Smooth muscle cell (in vitro differentiated cells): ENCODE data around the gene FAS. TPM values are rescaled to one million over a fixed set of nuclear protein-coding genes. Genes with fewer than 3 reads are reported as not detected.

Experiments used
- DNase-seq: peaks from one replicate; lab custom pipeline; 2025; ENCODE audit not compliant: unreplicated experiment; lab: John Stamatoyannopoulos, UW
- H2AFZ ChIP-seq: fragments of 200-600 bp; sonication (generic); 2 replicates; pipeline ENCODE4 v1.6.0; 2016; ENCODE audit warnings: antibody characterized with exemption, low read depth, mild to moderate bottlenecking
- H3F3A ChIP-seq: fragments of 200-600 bp; sonication (generic); 2 replicates; pipeline ENCODE4 v1.6.0; 2017; ENCODE audit warnings: antibody characterized with exemption, low read depth
- H3K27ac ChIP-seq: fragments of 200-600 bp; sonication (generic); 2 replicates; pipeline ENCODE4 v1.5.1; 2016; ENCODE audit warnings: low read depth, mild to moderate bottlenecking
- H3K27me3 ChIP-seq: fragments of 200-600 bp; sonication (generic); 2 replicates; pipeline ENCODE4 v1.6.1; 2016; ENCODE audit warnings: low read depth, mild to moderate bottlenecking
- H3K36me3 ChIP-seq: fragments of 200-600 bp; sonication (generic); 2 replicates; pipeline ENCODE4 v1.5.1; 2016; ENCODE audit warnings: low read depth
- H3K4me1 ChIP-seq: fragments of 200-600 bp; sonication (generic); 2 replicates; pipeline ENCODE4 v1.5.1; 2016; ENCODE audit warnings: low read depth
- H3K4me2 ChIP-seq: fragments of 200-600 bp; sonication (generic); 2 replicates; pipeline ENCODE4 v1.6.0; 2016; ENCODE audit warnings: mild to moderate bottlenecking
- H3K4me3 ChIP-seq: fragments of 200-600 bp; sonication (generic); 2 replicates; pipeline ENCODE4 v1.5.1; 2016; ENCODE audit warnings: mild to moderate bottlenecking
- H3K79me2 ChIP-seq: fragments of 200-600 bp; sonication (generic); 2 replicates; pipeline ENCODE4 v1.6.0; 2016; ENCODE audit warnings: low read depth, mild to moderate bottlenecking
- H3K9ac ChIP-seq: fragments of 200-600 bp; sonication (generic); 2 replicates; pipeline ENCODE4 v1.6.0; 2016; ENCODE audit warnings: low read depth
- H3K9me3 ChIP-seq: fragments of 200-600 bp; sonication (generic); replicated peaks from 2 replicates; pipeline ENCODE4 v1.5.1; 2016; ENCODE audit warnings: low read depth
- H4K20me1 ChIP-seq: fragments of 200-600 bp; sonication (generic); 2 replicates; pipeline ENCODE4 v1.6.0; 2016; ENCODE audit warnings: low read depth
- WGBS: methylation state at CpG from one replicate; pipeline ENCODE4 v1.1.7; 2016; ENCODE audit warnings: low lambda C conversion rate; 5-methylcytosine and 5-hydroxymethylcytosine counted together
- polyA plus RNA-seq: library from polyadenylated mRNA; unstranded; fragments of >200 nt; fragmentation: Nextera tagmentation; extraction: Ambion mirVana; gene quantifications from 2 replicates; pipeline ENCODE4 v1.2.1, GENCODE V29; 2016
- total RNA-seq: library from RNA; depleted of rRNA; stranded (reverse); fragments of >200 nt; gene quantifications from 2 replicates; pipeline ENCODE4 v1.2.3, GENCODE V29; 2014
- TF ChIP-seq, protein P1 (sequence below): fragments of 200-600 bp; sonication (generic); IDR thresholded peaks from 2 replicates; pipeline ENCODE4 v1.5.1; 2017; ENCODE audit warnings: borderline replicate concordance, mild to moderate bottlenecking, antibody characterized with exemption; ENCODE audit not compliant: insufficient read depth, poor library complexity, severe bottlenecking

Gene FAS
- total and polyA plus RNA-seq, 2 experiments from 2014 or later = 14.4 to 21.8 TPM

DNA sequence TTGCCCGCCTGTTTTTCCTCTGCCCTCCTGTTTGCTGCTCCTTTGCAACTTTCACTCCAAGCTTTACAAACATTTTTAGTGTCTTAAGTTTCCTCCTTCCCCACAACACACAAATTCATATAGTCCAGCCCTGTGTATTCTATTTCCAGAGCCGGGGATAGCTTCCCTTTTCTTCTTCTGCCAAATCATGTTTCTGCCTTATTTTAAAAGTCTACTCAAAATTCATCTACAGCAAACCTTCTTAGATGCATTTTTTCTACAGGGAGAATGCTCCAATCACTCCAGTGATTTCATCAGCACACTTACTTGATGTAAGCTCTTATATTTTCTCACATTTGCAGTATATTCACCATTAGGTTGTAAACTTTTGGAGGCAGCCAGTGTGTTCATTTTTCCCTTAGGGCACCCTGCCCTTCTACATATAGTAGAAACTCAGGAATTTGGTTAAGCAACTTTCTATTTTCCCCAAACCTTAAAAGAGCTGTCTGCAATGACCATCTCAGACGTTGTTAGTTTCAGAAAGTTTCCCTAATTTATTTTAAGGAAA is 25.7 kb upstream of the FAS start:
- WGBS = 55% methylated on average over 3 of the region's 3 CpGs
- Histone ChIP-seq H3K4me2 (peak overlapping the region; percentile 18), H3K27me3 (no peaks in the 10 kb centered on the region), H2AFZ (peak overlapping the region; percentile 28), H3K4me3 (no peak overlapping the region), H3K9me3 (no peaks in the 10 kb centered on the region), H3K27ac (no peak overlapping the region), H3K4me1 (peaks cover 7% of the 10 kb centered on the region), H4K20me1 (no peaks in the 10 kb centered on the region), H3K36me3 (no peaks in the 10 kb centered on the region), H3F3A (no peaks in the 10 kb centered on the region), H3K79me2 (no peaks in the 10 kb centered on the region), H3K9ac (no peak overlapping the region)
- no peak for DNase-seq
- TF ChIP-seq, protein P1, sequence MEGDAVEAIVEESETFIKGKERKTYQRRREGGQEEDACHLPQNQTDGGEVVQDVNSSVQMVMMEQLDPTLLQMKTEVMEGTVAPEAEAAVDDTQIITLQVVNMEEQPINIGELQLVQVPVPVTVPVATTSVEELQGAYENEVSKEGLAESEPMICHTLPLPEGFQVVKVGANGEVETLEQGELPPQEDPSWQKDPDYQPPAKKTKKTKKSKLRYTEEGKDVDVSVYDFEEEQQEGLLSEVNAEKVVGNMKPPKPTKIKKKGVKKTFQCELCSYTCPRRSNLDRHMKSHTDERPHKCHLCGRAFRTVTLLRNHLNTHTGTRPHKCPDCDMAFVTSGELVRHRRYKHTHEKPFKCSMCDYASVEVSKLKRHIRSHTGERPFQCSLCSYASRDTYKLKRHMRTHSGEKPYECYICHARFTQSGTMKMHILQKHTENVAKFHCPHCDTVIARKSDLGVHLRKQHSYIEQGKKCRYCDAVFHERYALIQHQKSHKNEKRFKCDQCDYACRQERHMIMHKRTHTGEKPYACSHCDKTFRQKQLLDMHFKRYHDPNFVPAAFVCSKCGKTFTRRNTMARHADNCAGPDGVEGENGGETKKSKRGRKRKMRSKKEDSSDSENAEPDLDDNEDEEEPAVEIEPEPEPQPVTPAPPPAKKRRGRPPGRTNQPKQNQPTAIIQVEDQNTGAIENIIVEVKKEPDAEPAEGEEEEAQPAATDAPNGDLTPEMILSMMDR = no peak

DNA sequence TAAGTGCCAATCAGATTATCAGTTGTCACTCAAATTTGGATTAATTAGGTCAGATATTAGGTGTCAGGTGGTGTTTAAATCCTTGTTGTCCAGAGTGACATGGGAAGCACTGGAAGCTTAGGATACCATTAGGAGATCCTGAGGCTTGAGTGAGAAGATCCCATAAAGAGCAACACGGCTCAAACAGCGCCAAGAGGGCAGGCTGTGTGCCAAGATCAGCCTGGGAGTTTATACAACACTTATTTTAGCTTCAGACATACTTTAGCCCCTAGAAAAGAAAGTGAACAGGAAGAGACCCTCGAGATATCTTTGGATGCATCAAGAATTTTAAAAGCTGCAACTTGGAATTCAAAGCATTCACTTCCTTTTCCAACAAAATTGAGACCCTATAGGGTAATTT is 23.8 kb upstream of the FAS start:
- Histone ChIP-seq H3K9ac (no peak overlapping the region), H4K20me1 (no peaks in the 10 kb centered on the region), H3K27me3 (no peaks in the 10 kb centered on the region), H3K79me2 (peaks cover 4% of the 10 kb centered on the region), H3K4me2 (no peak overlapping the region), H2AFZ (no peak overlapping the region), H3F3A (no peaks in the 10 kb centered on the region), H3K9me3 (no peaks in the 10 kb centered on the region), H3K4me1 (peaks cover 7% of the 10 kb centered on the region), H3K27ac (no peak overlapping the region), H3K4me3 (no peak overlapping the region), H3K36me3 (no peaks in the 10 kb centered on the region)
- TF ChIP-seq, protein P1 = no peak
- 67% methylated on average over 3 of the region's 3 CpGs for WGBS
- DNase-seq = no peak

DNA sequence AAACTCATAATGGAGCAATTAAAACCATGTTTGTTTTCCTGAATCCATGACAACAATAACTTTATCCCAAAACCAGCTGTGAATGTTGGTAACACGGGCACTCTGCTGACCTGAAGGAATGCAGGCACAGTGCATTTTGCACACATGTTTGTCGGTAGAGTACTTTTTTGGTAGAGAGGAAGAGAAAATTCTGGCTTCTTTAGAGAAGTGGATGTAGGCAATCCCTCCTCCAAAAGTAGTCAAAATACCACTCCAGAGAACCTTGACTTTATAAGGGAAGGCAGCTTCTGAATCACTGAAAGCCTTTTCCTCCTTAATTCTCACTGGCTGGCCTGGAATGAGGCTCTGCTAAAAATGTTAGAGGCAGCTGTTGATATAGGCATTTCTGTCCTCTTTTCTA is 22.2 kb upstream of the FAS start:
- H3K9me3 ChIP-seq = no peaks in the 10 kb centered on the region
- peak overlapping the region; percentile 38 for H3K27ac ChIP-seq
- no peaks in the 10 kb centered on the region for H4K20me1 ChIP-seq
- H3F3A ChIP-seq = no peaks in the 10 kb centered on the region
- peaks cover 7% of the 10 kb centered on the region for H3K4me1 ChIP-seq
- no peak overlapping the region for H3K9ac ChIP-seq
- peaks cover 4% of the 10 kb centered on the region for H3K79me2 ChIP-seq
- TF ChIP-seq, protein P1 = no peak
- no peaks in the 10 kb centered on the region for H3K27me3 ChIP-seq
- H3K4me2 ChIP-seq = peak overlapping the region; percentile 61
- peak overlapping the region; percentile 31 for H2AFZ ChIP-seq
- WGBS = 69% methylated on average over 2 of the region's 2 CpGs
- no peak for DNase-seq
- H3K36me3 ChIP-seq = no peaks in the 10 kb centered on the region
- H3K4me3 ChIP-seq = no peak overlapping the region
